GM12878 (cell line): ENCODE measurements around the gene BCAP31. TPM values are rescaled to one million over a fixed set of nuclear protein-coding genes. Genes with fewer than 3 reads are reported as not detected.

Experiments used
- ATAC-seq: fragments of 200-7000 bp; cut with Tn5 transposase; 3 replicates; pipeline ENCODE4 v1.9.1; 2020; ENCODE audit warnings: mild to moderate bottlenecking, moderate library complexity
- BruUV-seq: library from RNA; stranded (reverse); fragments of 400-500 nt; replicated peaks from 2 replicates; lab custom pipeline; 2021; lab: Mats Ljungman, UMichigan
- CTCF ChIA-PET: fragments of 300-600 bp; sonication (Branson Sonifier 250); formaldehyde crosslinking; extraction: SDS; loops from one replicate; lab custom pipeline; 2021; ENCODE audit warnings: inconsistent platforms; lab: Yijun Ruan, JAX
- POLR2A ChIA-PET: fragments of 350-600 bp; formaldehyde crosslinking; extraction: SDS; loops from one replicate; lab custom pipeline; 2021; ENCODE audit warnings: inconsistent platforms; lab: Charles Lee
- RAD21 ChIA-PET: fragments of 300-600 bp; sonication (Branson Sonifier 250); formaldehyde crosslinking; loops from one replicate; lab custom pipeline; 2023; ENCODE audit warnings: antibody characterized with exemption; ENCODE audit not compliant: unreplicated experiment; lab: Charles Lee
- SMC1A ChIA-PET: fragments of 300-600 bp; sonication (Branson Sonifier 250); formaldehyde crosslinking; loops from one replicate; lab custom pipeline; 2023; ENCODE audit not compliant: unreplicated experiment, uncharacterized antibody; lab: Charles Lee
- DNase-seq: peaks from one replicate; pipeline ENCODE4 v3.0.0-alpha.2; 2011; ENCODE audit warnings: low read depth, low spot score
- FAIRE-seq: peaks from 3 replicates; lab custom pipeline; 2011; peaks lifted over from hg19 to GRCh38; lab: Jason Lieb, UNC
- H2AFZ ChIP-seq: 2 replicates; pipeline ENCODE4 v1.6.0; 2011; ENCODE audit warnings: low read depth, low read length, control low read depth; ENCODE audit not compliant: control insufficient read depth
- H3K27ac ChIP-seq: 2 replicates; pipeline ENCODE4 v1.5.1; 2011; ENCODE audit warnings: control low read depth; ENCODE audit not compliant: control insufficient read depth, insufficient read depth
- H3K27me3 ChIP-seq, 2 experiments: replicated peaks in 1 of 2; 2 replicates each; pipeline versions ENCODE4 v1.6.0 to v1.6.1; 2011; ENCODE audit warnings: low read length in 1 of 2; ENCODE audit not compliant: control insufficient read depth in 2 of 2, insufficient read depth in 2 of 2
- H3K36me3 ChIP-seq, 2 experiments: 2 replicates each; pipeline ENCODE4 v1.5.1; 2011; ENCODE audit warnings: low read length in 1 of 2; ENCODE audit not compliant: control insufficient read depth in 2 of 2, insufficient read depth in 2 of 2
- H3K4me1 ChIP-seq: 2 replicates; pipeline ENCODE4 v1.6.1; 2011; ENCODE audit warnings: mild to moderate bottlenecking, low read length, moderate library complexity, mixed read lengths; ENCODE audit not compliant: control insufficient read depth, insufficient read depth
- H3K4me2 ChIP-seq: 2 replicates; pipeline ENCODE4 v1.6.0; 2011; ENCODE audit warnings: control low read depth; ENCODE audit not compliant: control insufficient read depth, insufficient read depth
- H3K4me3 ChIP-seq: fragments of 200-600 bp; sonication (generic); 2 replicates; pipeline ENCODE4 v1.5.1; 2016
- H3K79me2 ChIP-seq: 2 replicates; pipeline ENCODE4 v1.6.0; 2011; ENCODE audit warnings: low read length; ENCODE audit not compliant: control insufficient read depth, insufficient read depth
- H3K9ac ChIP-seq: 2 replicates; pipeline ENCODE4 v1.8.0; 2011; ENCODE audit warnings: low read length, control low read depth, mixed read lengths; ENCODE audit not compliant: control insufficient read depth, insufficient read depth
- H3K9me3 ChIP-seq: replicated peaks from 3 replicates; pipeline ENCODE4 v1.5.1; 2011; ENCODE audit warnings: mild to moderate bottlenecking, low read length; ENCODE audit not compliant: control insufficient read depth, insufficient read depth
- H4K20me1 ChIP-seq: 2 replicates; pipeline ENCODE4 v1.6.0; 2011; ENCODE audit not compliant: control insufficient read depth, insufficient read depth
- BCL3 ChIP-seq: IDR thresholded peaks from 2 replicates; pipeline ENCODE4 v1.6.1; 2011; ENCODE audit warnings: borderline replicate concordance, low read depth, mild to moderate bottlenecking, moderate library complexity, low read length; ENCODE audit not compliant: insufficient read depth, poor library complexity, severe bottlenecking
- BHLHE40 ChIP-seq, 2 experiments: fragments of 450-650 bp in 1 of 2; IDR thresholded peaks; 2 replicates each; pipeline ENCODE4 v1.6.1; 2011 to 2017; ENCODE audit warnings: low read depth in 2 of 2, borderline replicate concordance in 1 of 2, improper control_type of control experiment in 1 of 2, low read length in 1 of 2, mild to moderate bottlenecking in 1 of 2
- IRF3 ChIP-seq: fragments of 450-650 bp; IDR thresholded peaks from 2 replicates; pipeline ENCODE4 v1.6.1; 2014; ENCODE audit warnings: mild to moderate bottlenecking
- NFYB ChIP-seq: IDR thresholded peaks from 2 replicates; pipeline ENCODE4 v1.6.1; 2011; ENCODE audit warnings: low read depth, mild to moderate bottlenecking, low read length, improper control_type of control experiment, moderate library complexity; ENCODE audit not compliant: insufficient read depth
- NR2C1 ChIP-seq: fragments of 450-650 bp; IDR thresholded peaks from 2 replicates; pipeline ENCODE4 v1.6.1; 2017; ENCODE audit warnings: antibody characterized with exemption, mild to moderate bottlenecking, moderate library complexity
- PAX5 ChIP-seq: IDR thresholded peaks from 2 replicates; pipeline ENCODE4 v1.6.1; 2011; ENCODE audit warnings: low read depth, low read length, borderline replicate concordance
- SMC3 ChIP-seq: IDR thresholded peaks from 2 replicates; pipeline ENCODE4 v1.6.1; 2011; ENCODE audit warnings: low read length, improper control_type of control experiment, borderline replicate concordance
- SREBF1 ChIP-seq: IDR thresholded peaks from 2 replicates; pipeline ENCODE4 v1.6.1; 2012; ENCODE audit warnings: mild to moderate bottlenecking, low read length
- WGBS: methylation state at CpG from one replicate; pipeline ENCODE4 v1.1.6; 2016; ENCODE audit warnings: low lambda C conversion rate; ENCODE audit not compliant: insufficient replicate concordance, insufficient coverage; ENCODE audit errors: missing lambda C conversion rate; 5-methylcytosine and 5-hydroxymethylcytosine counted together
- in situ Hi-C: fragments of 300-500 bp; cut with MboI; formaldehyde crosslinking; loops from 9 replicates; pipeline ENCODE4 v1.14.3; 2018; ENCODE audit warnings: mixed read lengths
- intact Hi-C: fragments of 100-400 bp; cut with micrococcal nuclease; formaldehyde crosslinking; loops from one replicate; pipeline ENCODE4 v1.14.2; 2022; ENCODE audit not compliant: unreplicated experiment
- polyA plus RNA-seq, 11 experiments: library from polyadenylated mRNA; depleted of rRNA in 4 of 11; unstranded in 6 of 11; stranded (reverse) in 5 of 11; fragments of >200 nt; fragmentation: Nextera tagmentation in 4 of 11; fragmentation: Illumina TruSeq in 1 of 11; extraction: Ambion mirVana in 4 of 11; extraction: Trizol in 1 of 11; gene quantifications; 1 replicate in 1 of 11; 2 replicates in 10 of 11; pipeline versions ENCODE4 v1.2.1 to v1.2.3, GENCODE V29; 2011 to 2016; ENCODE audit warnings: inconsistent platforms in 2 of 11, missing spikeins in 2 of 11, low read depth in 1 of 11
- total RNA-seq, 4 experiments: library from RNA; depleted of rRNA in 3 of 4; stranded (reverse); fragments of >200 nt in 3 of 4; fragmentation: Illumina TruSeq in 1 of 4; extraction: Trizol in 1 of 4; gene quantifications; 2 replicates each; pipeline versions ENCODE4 v1.2.1 to v1.2.3, GENCODE V29; 2013 to 2021

Gene BCAP31
- total and polyA plus RNA-seq, 10 of the 15 experiments (the other 5 are each of a cell fraction or from before 2014, with no cell fraction given), result 63.1 to 246 (median 95.6) TPM

GRCh38 chrX:153761863-153762262 is 37.7 kb upstream of the BCAP31 start:
- Histone ChIP-seq H3K36me3 (no peaks in the 10 kb centered on the region), H3K27ac (no peak overlapping the region), H3K9me3 (no peaks in the 10 kb centered on the region), H3K9ac (no peak overlapping the region), H4K20me1 (no peaks in the 10 kb centered on the region), H2AFZ (no peak overlapping the region), H3K27me3 (no peaks in the 10 kb centered on the region), H3K4me1 (no peaks in the 10 kb centered on the region), H3K79me2 (no peaks in the 10 kb centered on the region), H3K4me3 (no peak overlapping the region), H3K4me2 (no peak overlapping the region)
- ChIA-PET CTCF (interaction anchor here (1.1 to 1.8 kb wide), 2 partner anchors 163 to 190 kb away, joined by 4 read pairs; no protein-coding TSS in a partner anchor), POLR2A (no interaction called here), SMC1A (no interaction called here), RAD21 (interaction anchor here (1.6 kb wide), 1 partner anchor 74 kb away, joined by 3 read pairs; the partner anchor contains the start of gene SLC6A8)
- ATAC-seq (no peak), FAIRE-seq (no peak), DNase-seq (no peak)
- in situ Hi-C loops (loop anchor here (5.0 kb wide), 1 partner anchor 200 kb away; no protein-coding TSS in a partner anchor), intact Hi-C loops (loop anchor here (5.0 kb wide), 1 partner anchor 290 kb away; no protein-coding TSS in a partner anchor)
- WGBS, result 42% methylated on average over 15 of the region's 15 CpGs
- no TSS peak for BruUV-seq
- no peak for TF ChIP-seq PAX5
- TF ChIP-seq BHLHE40 (IDR thresholded peaks at IDR 0.05; ENCODE audit: borderline replicate concordance in 1 of 2, low read depth in 2 of 2, low read length in 1 of 2), result no peak
- no peak for TF ChIP-seq SMC3
- no peak for TF ChIP-seq NFYB
- no peak for TF ChIP-seq IRF3
- TF ChIP-seq SREBF1, result no peak
- TF ChIP-seq BCL3, result no peak
- no peak for TF ChIP-seq NR2C1
